ENCODE measurements around the gene NOXA1.

- no peak for TF ChIP-seq CTCF (IDR thresholded peaks at IDR 0.05)
- no peak for TF ChIP-seq POLR2A (IDR thresholded peaks at IDR 0.05)
Observed at GRCh38 chr9:137433349-137433915, 10.2 kb downstream of the NOXA1 start.

Data from testis (tissue), 2 donors.